Transverse colon (tissue), 4 donors: ENCODE results near the gene BMS1. TPM values are rescaled to one million over a fixed set of nuclear protein-coding genes. Genes with fewer than 3 reads are reported as not detected.
"Not testable (repeated sequence)": the region's sequence is repeated elsewhere in the genome, so short reads cannot be mapped to it uniquely, and the experiment has no call there.

Source experiments
- DNase-seq: peaks from one replicate; pipeline ENCODE4 v3.0.0-alpha.2; 2019
- H3K27ac ChIP-seq, 4 donors: fragments of 200-600 bp; sonication (generic); 2 replicates each; pipeline ENCODE4 v1.5.1; 2016 to 2018; ENCODE audit warnings: inconsistent platforms in 4 of 4
- H3K27me3 ChIP-seq: fragments of 200-600 bp; sonication (generic); 2 replicates; pipeline ENCODE4 v1.5.1; 2017; ENCODE audit warnings: inconsistent platforms
- H3K36me3 ChIP-seq, 4 donors: fragments of 200-600 bp; sonication (generic); 2 replicates each; pipeline ENCODE4 v1.5.1; 2017 to 2019; ENCODE audit warnings: inconsistent platforms in 4 of 4
- H3K4me1 ChIP-seq, 4 donors: fragments of 200-600 bp; sonication (generic); 2 replicates each; pipeline ENCODE4 v1.5.1; 2017 to 2020; ENCODE audit warnings: inconsistent platforms in 4 of 4
- H3K4me3 ChIP-seq, 4 donors: fragments of 200-600 bp; sonication (generic); 1 replicate in 1 of 4; 2 replicates in 3 of 4; pipeline versions ENCODE4 v1.5.1 to v1.6.1; 2017 to 2019; ENCODE audit warnings: inconsistent platforms in 4 of 4
- H3K9me3 ChIP-seq, 2 donors: fragments of 200-600 bp; sonication (generic); 2 replicates each; pipeline ENCODE4 v1.5.1; 2017 to 2019; ENCODE audit warnings: inconsistent platforms in 2 of 2
- CTCF ChIP-seq, 5 experiments: fragments of 200-600 bp in 3 of 5; fragments of 450-650 bp in 2 of 5; sonication (generic) in 3 of 5; IDR thresholded peaks; 1 replicate in 2 of 5; 2 replicates in 3 of 5; pipeline ENCODE4 v1.5.1; 2016 to 2017; ENCODE audit warnings: antibody characterized with exemption in 5 of 5, inconsistent platforms in 3 of 5, mild to moderate bottlenecking in 2 of 5, moderate library complexity in 1 of 5
- EP300 ChIP-seq: sonication (generic); formaldehyde crosslinking; IDR thresholded peaks from one replicate; pipeline ENCODE4 v1.6.1; 2017; ENCODE audit warnings: antibody characterized with exemption, low read depth
- POLR2A ChIP-seq: fragments of 450-650 bp; IDR thresholded peaks from one replicate; pipeline ENCODE4 v1.6.1; 2016; ENCODE audit warnings: antibody characterized with exemption, mild to moderate bottlenecking, moderate library complexity
- POLR2AphosphoS5 ChIP-seq, 3 donors: sonication (generic); formaldehyde crosslinking; IDR thresholded peaks; one replicate each; pipeline ENCODE4 v1.6.1; 2016; ENCODE audit warnings: antibody characterized with exemption in 3 of 3
- WGBS, 2 donors: methylation state at CpG; one replicate each; pipeline ENCODE4 v1.1.5; 2018; ENCODE audit warnings: low coverage in 1 of 2; 5-methylcytosine and 5-hydroxymethylcytosine counted together
- in situ Hi-C, 4 donors: fragments of 200-750 bp; cut with MboI; loops; one replicate each; pipeline versions ENCODE4 v1.15.0 to v1.15.1; 2017; ENCODE audit warnings: low sequenced_read_pairs in 3 of 4, low pct_ligation_motif_present in 1 of 4, low pct_unique_long_range_greater_than_20kb in 1 of 4
- intact Hi-C: fragments of 100-400 bp; cut with DNase I; formaldehyde crosslinking; loops from one replicate; pipeline ENCODE4 v1.15.1; 2023; ENCODE audit warnings: low total_unique reads
- total RNA-seq, 4 donors: library from RNA; depleted of rRNA; stranded (reverse); fragments of >200 nt; gene quantifications; one replicate each; pipeline ENCODE4 v1.1.0, GENCODE V29; 2016

Gene BMS1
- total RNA-seq, 4 donors from 2014 or later: 6.8 to 12.2 (median 9.9) TPM

- Histone ChIP-seq H3K27me3 (no peaks in the 10 kb centered on the region), H3K4me3 (no peak overlapping the region), H3K27ac (no peak overlapping the region), H3K36me3 (peaks cover 0 to 22% (median 6%) of the 10 kb centered on the region in 4 donors), H3K9me3 (no peaks in the 10 kb centered on the region), H3K4me1 (no peaks in the 10 kb centered on the region)
- intact Hi-C loops: no loop called here
- no peak for DNase-seq
- in situ Hi-C loops: no loop called here
- TF ChIP-seq CTCF (IDR thresholded peaks at IDR 0.05): no peak
- TF ChIP-seq EP300: no peak
- no peak for TF ChIP-seq POLR2AphosphoS5 (IDR thresholded peaks at IDR 0.05)
- no peak for TF ChIP-seq POLR2A
- WGBS, 2 donors: 82 to 97% methylated on average over 2 of the region's 2 CpGs
These were observed 34.3 kb downstream of the BMS1 start for GRCh38 chr10:42816912-42817311.

GRCh38 chr10:42817417-42817816, 34.8 kb downstream of the BMS1 start:
- H3K27ac ChIP-seq, in situ Hi-C loops, H3K27me3 ChIP-seq, intact Hi-C loops, H3K4me3 ChIP-seq, H3K4me1 ChIP-seq, DNase-seq, H3K9me3 ChIP-seq: not testable (repeated sequence)
- peaks cover 0 to 22% (median 8%) of the 10 kb centered on the region in 4 donors for H3K36me3 ChIP-seq
- WGBS, 2 donors: 85 to 89% methylated on average over 3 of the region's 3 CpGs

- H3K27ac ChIP-seq, H3K9me3 ChIP-seq, H3K27me3 ChIP-seq, H3K4me1 ChIP-seq, in situ Hi-C loops, H3K4me3 ChIP-seq, DNase-seq, intact Hi-C loops: not testable (repeated sequence)
- 82 to 87% methylated on average over 3 to 6 of the region's 6 CpGs for WGBS, 2 donors
- peaks cover 0 to 49% (median 20%) of the 10 kb centered on the region in 4 donors for H3K36me3 ChIP-seq
These were observed 44.2 kb downstream of the BMS1 start for GRCh38 chr10:42826759-42827158.

- 66 to 100% methylated on average over 2 to 6 of the region's 6 CpGs for WGBS, 2 donors
- H3K4me3 ChIP-seq: no peak overlapping the region
- H3K27me3 ChIP-seq: no peaks in the 10 kb centered on the region
- H3K36me3 ChIP-seq: peaks cover 0 to 50% (median 19%) of the 10 kb centered on the region in 4 donors
- intact Hi-C loops (no loop called here), in situ Hi-C loops (no loop called here)
- no peak for TF ChIP-seq CTCF (IDR thresholded peaks at IDR 0.05)
- no peak for TF ChIP-seq POLR2A
- no peak for TF ChIP-seq POLR2AphosphoS5 (IDR thresholded peaks at IDR 0.05)
- no peak for TF ChIP-seq EP300
- no peak for DNase-seq
- no peaks in the 10 kb centered on the region for H3K4me1 ChIP-seq
- H3K27ac ChIP-seq: no peak overlapping the region
- H3K9me3 ChIP-seq: no peaks in the 10 kb centered on the region
These were observed 44.6 kb downstream of the BMS1 start for GRCh38 chr10:42827201-42827600.

GRCh38 chr10:42828391-42828790, 45.8 kb downstream of the BMS1 start:
- H3K9me3 ChIP-seq, intact Hi-C loops, H3K27ac ChIP-seq, H3K4me3 ChIP-seq, H3K27me3 ChIP-seq, in situ Hi-C loops, H3K4me1 ChIP-seq, DNase-seq: not testable (repeated sequence)
- peaks cover 0 to 43% (median 16%) of the 10 kb centered on the region in 4 donors for H3K36me3 ChIP-seq
- 95 to 100% methylated on average over 1 to 4 of the region's 4 CpGs for WGBS, 2 donors

- 61 to 82% methylated on average over 7 of the region's 7 CpGs for WGBS, 2 donors
- Histone ChIP-seq H3K36me3 (peaks cover 0 to 24% (median 8%) of the 10 kb centered on the region in 4 donors), H3K9me3 (no peaks in the 10 kb centered on the region), H3K27ac (no peak overlapping the region), H3K4me3 (no peak overlapping the region), H3K4me1 (no peaks in the 10 kb centered on the region), H3K27me3 (no peaks in the 10 kb centered on the region)
- in situ Hi-C loops: no loop called here
- TF ChIP-seq EP300 (no peak), CTCF (IDR thresholded peaks at IDR 0.05) (no peak), POLR2A (no peak), POLR2AphosphoS5 (IDR thresholded peaks at IDR 0.05) (no peak)
- intact Hi-C loops: no loop called here
- no peak for DNase-seq
These were observed 47.6 kb downstream of the BMS1 start for GRCh38 chr10:42830237-42830636.
